SH-SY5Y (cell line): ENCODE data around the gene SEMA6B.

ENCODE experiments used
- GATA2 ChIP-seq: IDR thresholded peaks from 2 replicates; pipeline ENCODE4 v1.6.1; 2011; ENCODE audit warnings: mild to moderate bottlenecking, low read depth, low read length
- GATA3 ChIP-seq: IDR thresholded peaks from 2 replicates; pipeline ENCODE4 v1.6.1; 2011; ENCODE audit warnings: low read depth, mild to moderate bottlenecking, low read length, moderate library complexity

GRCh38 chr19:4597975-4598671 is 38.6 kb upstream of the SEMA6B start:
- TF ChIP-seq GATA2 (no peak), GATA3 (no peak)
